Hepatocyte (in vitro differentiated cells): Measurements from ENCODE around the gene PAK2.

Experiments
- EZH2 ChIP-seq: fragments of 200-600 bp; sonication (generic); IDR thresholded peaks from 2 replicates; pipeline ENCODE4 v1.6.1; 2016; ENCODE audit warnings: antibody characterized with exemption, mild to moderate bottlenecking, borderline replicate concordance
- TF ChIP-seq, protein P1 (sequence below): fragments of 200-600 bp; sonication (generic); IDR thresholded peaks from 2 replicates; pipeline ENCODE4 v1.5.1; 2016; ENCODE audit warnings: antibody characterized with exemption, mild to moderate bottlenecking; ENCODE audit not compliant: poor library complexity

DNA sequence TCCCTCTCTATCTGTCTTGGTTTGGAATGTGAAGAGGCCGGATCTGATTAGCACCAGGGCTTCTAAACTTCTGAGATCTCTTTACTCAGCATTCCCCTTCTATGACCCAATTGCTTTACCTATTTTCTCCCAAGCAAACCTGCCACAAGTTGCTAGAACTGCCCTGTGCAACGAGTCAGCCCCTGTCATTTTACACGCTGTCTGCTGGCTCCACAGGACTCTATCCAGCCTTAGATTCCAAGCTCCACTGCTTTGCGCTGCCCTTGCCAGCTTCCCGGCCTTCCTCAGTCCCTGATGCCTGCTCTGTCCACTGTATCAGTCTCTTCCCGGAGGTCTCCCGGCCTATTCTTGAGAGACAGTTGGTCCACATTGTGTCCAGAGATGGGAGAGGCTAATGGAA is 39.9 kb upstream of the PAK2 start:
- TF ChIP-seq, protein P1, sequence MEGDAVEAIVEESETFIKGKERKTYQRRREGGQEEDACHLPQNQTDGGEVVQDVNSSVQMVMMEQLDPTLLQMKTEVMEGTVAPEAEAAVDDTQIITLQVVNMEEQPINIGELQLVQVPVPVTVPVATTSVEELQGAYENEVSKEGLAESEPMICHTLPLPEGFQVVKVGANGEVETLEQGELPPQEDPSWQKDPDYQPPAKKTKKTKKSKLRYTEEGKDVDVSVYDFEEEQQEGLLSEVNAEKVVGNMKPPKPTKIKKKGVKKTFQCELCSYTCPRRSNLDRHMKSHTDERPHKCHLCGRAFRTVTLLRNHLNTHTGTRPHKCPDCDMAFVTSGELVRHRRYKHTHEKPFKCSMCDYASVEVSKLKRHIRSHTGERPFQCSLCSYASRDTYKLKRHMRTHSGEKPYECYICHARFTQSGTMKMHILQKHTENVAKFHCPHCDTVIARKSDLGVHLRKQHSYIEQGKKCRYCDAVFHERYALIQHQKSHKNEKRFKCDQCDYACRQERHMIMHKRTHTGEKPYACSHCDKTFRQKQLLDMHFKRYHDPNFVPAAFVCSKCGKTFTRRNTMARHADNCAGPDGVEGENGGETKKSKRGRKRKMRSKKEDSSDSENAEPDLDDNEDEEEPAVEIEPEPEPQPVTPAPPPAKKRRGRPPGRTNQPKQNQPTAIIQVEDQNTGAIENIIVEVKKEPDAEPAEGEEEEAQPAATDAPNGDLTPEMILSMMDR = no peak
- no peak for TF ChIP-seq EZH2
